ENCODE data around the gene SLC22A9.

SLC22A9 gene

DNA sequence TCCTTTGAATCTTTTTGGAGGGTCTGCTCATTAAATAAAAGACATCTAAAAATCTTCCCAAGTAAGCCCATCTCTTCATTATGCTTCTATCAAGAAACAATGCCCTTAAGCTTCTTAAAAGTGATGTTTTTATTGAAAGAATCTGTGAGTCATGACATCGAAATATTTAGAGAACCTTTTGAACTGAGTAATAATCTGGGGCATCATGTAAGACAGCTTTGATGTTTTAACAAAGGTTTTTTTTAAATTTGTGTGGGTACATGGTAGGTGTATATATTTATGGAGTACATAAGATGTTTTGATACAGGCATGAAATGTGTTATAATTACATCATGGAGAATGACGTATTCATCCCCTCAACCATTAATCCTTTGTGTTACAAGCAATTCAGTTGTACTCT is 74.6 kb downstream of the SLC22A9 start:
- CTCF ChIA-PET, result no interaction called here
- POLR2A ChIA-PET, result no interaction called here
- Histone ChIP-seq H3K36me3 (ENCODE audit: control insufficient read depth in 4 of 4, insufficient read depth in 4 of 4, low read length in 3 of 4) (no peaks in the 10 kb centered on the region), H3K27me3 (replicated peaks in 2 of 5; ENCODE audit: control insufficient read depth in 4 of 5, insufficient read depth in 5 of 5, low read length in 4 of 5) (peaks cover 0 to 2% (median 0%) of the 10 kb centered on the region in 5 experiments), H3K4me1 (ENCODE audit: control extremely low read depth in 1 of 4, control insufficient read depth in 4 of 4, insufficient read depth in 4 of 4, low read length in 3 of 4) (peaks cover 0 to 9% (median under 1%) of the 10 kb centered on the region in 4 experiments), H3K4me3 (ENCODE audit: control insufficient read depth in 1 of 7, extremely low read depth in 1 of 7, insufficient read depth in 4 of 7, low read depth in 2 of 7, low read length in 6 of 7) (no peak overlapping the region), H3K9me3 (ENCODE audit: control extremely low read depth in 1 of 5, control insufficient read depth in 4 of 5, insufficient read depth in 2 of 5, low read depth in 1 of 5, low read length in 4 of 5) (peaks cover 0 to 2% (median 0%) of the 10 kb centered on the region in 5 experiments), H3K27ac (ENCODE audit: insufficient read depth in 1 of 2, low read depth in 1 of 2, low read length in 2 of 2, poor library complexity in 1 of 2, severe bottlenecking in 2 of 2) (no peak overlapping the region)
- WGBS (ENCODE audit: insufficient coverage), result no CpG with 5 or more reads among the region's 2 CpGs
- DNase-seq, result no peak

DNA sequence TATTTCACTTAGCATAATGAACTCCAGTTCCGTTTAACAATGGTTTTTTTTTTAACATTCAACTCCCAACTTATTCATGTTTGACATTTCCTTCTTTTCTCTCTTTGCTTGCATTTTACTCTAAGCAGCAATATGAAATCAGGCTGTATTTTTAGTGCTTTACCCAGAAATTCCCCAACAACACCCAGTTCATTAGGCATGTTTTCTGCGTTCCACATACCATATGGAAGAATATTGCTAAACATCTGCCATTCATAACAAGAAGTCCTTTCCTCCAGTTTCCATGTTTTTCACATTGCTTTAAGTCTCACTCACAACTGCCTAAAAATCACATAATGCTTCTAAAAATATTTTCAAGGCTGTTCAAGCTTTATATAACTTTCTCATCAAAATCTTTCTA is 75.5 kb downstream of the SLC22A9 start:
- WGBS (ENCODE audit: insufficient coverage), result 95% methylated on average over 2 of the region's 2 CpGs
- no peak for DNase-seq
- CTCF ChIA-PET, result no interaction called here

DNA sequence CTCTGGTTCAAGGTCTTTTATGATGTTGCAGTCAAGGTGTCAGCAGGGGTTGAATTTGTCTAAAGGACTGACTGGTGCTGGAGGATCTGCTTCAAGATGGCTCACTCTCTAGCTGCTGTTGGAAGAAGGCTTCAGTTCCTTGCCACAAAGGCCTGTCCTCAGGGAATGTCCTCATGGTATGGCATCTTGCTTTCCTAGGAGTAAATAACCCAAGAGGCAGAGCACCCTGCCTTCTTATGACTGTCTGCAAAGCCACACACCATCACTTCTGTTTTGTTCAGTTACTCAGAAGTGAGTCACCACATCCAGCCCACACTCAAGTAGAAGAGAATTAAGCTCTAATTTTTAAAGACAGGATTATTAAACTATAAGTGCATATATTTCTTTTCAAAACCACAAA is 76.1 kb downstream of the SLC22A9 start:
- Histone ChIP-seq H3K27me3 (replicated peaks in 2 of 5; ENCODE audit: control insufficient read depth in 4 of 5, insufficient read depth in 5 of 5, low read length in 4 of 5) (peaks cover 0 to 2% (median 0%) of the 10 kb centered on the region in 5 experiments), H3K36me3 (ENCODE audit: control insufficient read depth in 4 of 4, insufficient read depth in 4 of 4, low read length in 3 of 4) (no peaks in the 10 kb centered on the region), H3K9me3 (ENCODE audit: control extremely low read depth in 1 of 5, control insufficient read depth in 4 of 5, insufficient read depth in 2 of 5, low read depth in 1 of 5, low read length in 4 of 5) (peaks cover 0 to 2% (median 0%) of the 10 kb centered on the region in 5 experiments), H3K4me3 (ENCODE audit: control insufficient read depth in 1 of 7, extremely low read depth in 1 of 7, insufficient read depth in 4 of 7, low read depth in 2 of 7, low read length in 6 of 7) (no peak overlapping the region), H3K27ac (ENCODE audit: insufficient read depth in 1 of 2, low read depth in 1 of 2, low read length in 2 of 2, poor library complexity in 1 of 2, severe bottlenecking in 2 of 2) (no peak overlapping the region), H3K4me1 (ENCODE audit: control extremely low read depth in 1 of 4, control insufficient read depth in 4 of 4, insufficient read depth in 4 of 4, low read length in 3 of 4) (peaks cover 0 to 10% (median 1%) of the 10 kb centered on the region in 4 experiments)
- ChIA-PET POLR2A (no interaction called here), CTCF (no interaction called here)
- DNase-seq, result peak in 2 of 3 donors; percentile 13 to 17

More for the DNA sequence above, 75.5 kb downstream of the SLC22A9 start:
- Histone ChIP-seq H3K36me3 (ENCODE audit: control insufficient read depth in 4 of 4, insufficient read depth in 4 of 4, low read length in 3 of 4) (no peaks in the 10 kb centered on the region), H3K27me3 (replicated peaks in 2 of 5; ENCODE audit: control insufficient read depth in 4 of 5, insufficient read depth in 5 of 5, low read length in 4 of 5) (peaks cover 0 to 2% (median 0%) of the 10 kb centered on the region in 5 experiments), H3K27ac (ENCODE audit: insufficient read depth in 1 of 2, low read depth in 1 of 2, low read length in 2 of 2, poor library complexity in 1 of 2, severe bottlenecking in 2 of 2) (no peak overlapping the region), H3K4me1 (ENCODE audit: control extremely low read depth in 1 of 4, control insufficient read depth in 4 of 4, insufficient read depth in 4 of 4, low read length in 3 of 4) (peaks cover 0 to 10% (median 1%) of the 10 kb centered on the region in 4 experiments), H3K9me3 (ENCODE audit: control extremely low read depth in 1 of 5, control insufficient read depth in 4 of 5, insufficient read depth in 2 of 5, low read depth in 1 of 5, low read length in 4 of 5) (peaks cover 0 to 2% (median 0%) of the 10 kb centered on the region in 5 experiments), H3K4me3 (ENCODE audit: control insufficient read depth in 1 of 7, extremely low read depth in 1 of 7, insufficient read depth in 4 of 7, low read depth in 2 of 7, low read length in 6 of 7) (no peak overlapping the region)
- POLR2A ChIA-PET, result no interaction called here

DNA sequence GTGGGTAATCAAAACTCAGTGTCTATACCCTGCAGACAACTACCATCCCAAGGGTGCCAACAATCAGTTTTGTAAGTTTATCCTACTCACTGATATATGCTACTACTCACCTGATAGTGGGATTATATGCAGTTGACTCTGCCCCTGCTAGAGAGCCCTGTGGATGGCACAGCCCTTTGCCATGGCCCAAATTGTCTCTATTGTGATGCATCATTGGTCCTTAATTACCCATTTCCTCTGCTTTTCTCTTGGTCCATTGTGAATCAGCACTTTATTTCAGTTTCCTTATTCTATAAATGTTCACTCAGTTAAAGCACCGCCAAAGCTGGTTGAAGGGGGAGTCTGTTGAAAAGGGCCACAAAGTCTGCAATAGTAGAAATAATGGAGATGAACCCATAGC is 79.1 kb downstream of the SLC22A9 start:
- peaks cover 0 to under 1% (median 0%) of the 10 kb centered on the region in 5 experiments for H3K27me3 ChIP-seq (replicated peaks in 2 of 5; ENCODE audit: control insufficient read depth in 4 of 5, insufficient read depth in 5 of 5, low read length in 4 of 5)
- DNase-seq, result peak in 2 of 3 donors; percentile 24 to 33
- CTCF ChIA-PET, result no interaction called here
- peaks cover 0 to 10% (median 1%) of the 10 kb centered on the region in 4 experiments for H3K4me1 ChIP-seq (ENCODE audit: control extremely low read depth in 1 of 4, control insufficient read depth in 4 of 4, insufficient read depth in 4 of 4, low read length in 3 of 4)
- no peak overlapping the region for H3K27ac ChIP-seq (ENCODE audit: insufficient read depth in 1 of 2, low read depth in 1 of 2, low read length in 2 of 2, poor library complexity in 1 of 2, severe bottlenecking in 2 of 2)
- no peaks in the 10 kb centered on the region for H3K9me3 ChIP-seq (ENCODE audit: control extremely low read depth in 1 of 5, control insufficient read depth in 4 of 5, insufficient read depth in 2 of 5, low read depth in 1 of 5, low read length in 4 of 5)
- no peaks in the 10 kb centered on the region for H3K36me3 ChIP-seq (ENCODE audit: control insufficient read depth in 4 of 4, insufficient read depth in 4 of 4, low read length in 3 of 4)
- WGBS (ENCODE audit: insufficient coverage), result 20% methylated on average over 1 of the region's 1 CpG
- no peak overlapping the region for H3K4me3 ChIP-seq (ENCODE audit: control insufficient read depth in 1 of 7, extremely low read depth in 1 of 7, insufficient read depth in 4 of 7, low read depth in 2 of 7, low read length in 6 of 7)
- POLR2A ChIA-PET, result no interaction called here

DNA sequence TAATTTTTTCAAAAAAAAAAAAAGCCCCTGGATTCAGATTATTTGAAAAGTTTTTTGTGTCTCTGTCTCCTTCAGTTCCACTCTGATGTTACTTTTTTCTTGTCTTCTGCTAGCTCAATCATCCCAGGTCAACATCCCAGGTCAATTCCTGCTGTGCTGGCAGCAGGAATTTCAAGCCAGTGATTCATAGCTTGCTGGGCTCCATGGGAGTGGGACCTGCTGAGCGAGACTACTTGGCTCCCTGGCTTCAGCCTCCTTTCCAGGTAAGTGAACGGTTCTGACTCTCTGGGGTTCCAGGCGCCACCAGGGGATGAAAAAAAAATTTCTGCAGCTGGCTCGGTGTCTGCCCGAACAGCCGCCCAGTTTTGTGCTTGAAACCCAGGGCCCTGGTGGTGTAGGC is 90.0 kb downstream of the SLC22A9 start:
- 88% methylated on average over 6 of the region's 6 CpGs for WGBS (ENCODE audit: insufficient coverage)
- Histone ChIP-seq H3K4me1 (ENCODE audit: control extremely low read depth in 1 of 4, control insufficient read depth in 4 of 4, insufficient read depth in 4 of 4, low read length in 3 of 4) (no peaks in the 10 kb centered on the region), H3K9me3 (ENCODE audit: control extremely low read depth in 1 of 5, control insufficient read depth in 4 of 5, insufficient read depth in 2 of 5, low read depth in 1 of 5, low read length in 4 of 5) (no peaks in the 10 kb centered on the region), H3K4me3 (ENCODE audit: control insufficient read depth in 1 of 7, extremely low read depth in 1 of 7, insufficient read depth in 4 of 7, low read depth in 2 of 7, low read length in 6 of 7) (no peak overlapping the region), H3K27me3 (replicated peaks in 2 of 5; ENCODE audit: control insufficient read depth in 4 of 5, insufficient read depth in 5 of 5, low read length in 4 of 5) (peaks cover 0 to 4% (median 3%) of the 10 kb centered on the region in 5 experiments), H3K36me3 (ENCODE audit: control insufficient read depth in 4 of 4, insufficient read depth in 4 of 4, low read length in 3 of 4) (no peaks in the 10 kb centered on the region), H3K27ac (ENCODE audit: insufficient read depth in 1 of 2, low read depth in 1 of 2, low read length in 2 of 2, poor library complexity in 1 of 2, severe bottlenecking in 2 of 2) (no peak overlapping the region)
- CTCF ChIA-PET, result no interaction called here
- POLR2A ChIA-PET, result no interaction called here
- no peak for DNase-seq
